Prostate gland (tissue), 2 donors: Measurements from ENCODE around the gene CENPI.

Experiments used
- POLR2A ChIP-seq: fragments of 450-650 bp; IDR thresholded peaks from one replicate; pipeline ENCODE4 v1.6.1; 2016; ENCODE audit warnings: antibody characterized with exemption, mild to moderate bottlenecking
- POLR2AphosphoS5 ChIP-seq: sonication (generic); formaldehyde crosslinking; IDR thresholded peaks from one replicate; pipeline ENCODE4 v1.6.1; 2017; ENCODE audit warnings: antibody characterized with exemption
- TF ChIP-seq, protein P1 (sequence below), 4 experiments: fragments of 200-600 bp in 2 of 4; fragments of 450-650 bp in 2 of 4; sonication (generic) in 2 of 4; IDR thresholded peaks; 1 replicate in 3 of 4; 2 replicates in 1 of 4; pipeline ENCODE4 v1.5.1; 2016 to 2019; ENCODE audit warnings: antibody characterized with exemption in 4 of 4, mild to moderate bottlenecking in 2 of 4, moderate library complexity in 2 of 4

- TF ChIP-seq, protein P1, sequence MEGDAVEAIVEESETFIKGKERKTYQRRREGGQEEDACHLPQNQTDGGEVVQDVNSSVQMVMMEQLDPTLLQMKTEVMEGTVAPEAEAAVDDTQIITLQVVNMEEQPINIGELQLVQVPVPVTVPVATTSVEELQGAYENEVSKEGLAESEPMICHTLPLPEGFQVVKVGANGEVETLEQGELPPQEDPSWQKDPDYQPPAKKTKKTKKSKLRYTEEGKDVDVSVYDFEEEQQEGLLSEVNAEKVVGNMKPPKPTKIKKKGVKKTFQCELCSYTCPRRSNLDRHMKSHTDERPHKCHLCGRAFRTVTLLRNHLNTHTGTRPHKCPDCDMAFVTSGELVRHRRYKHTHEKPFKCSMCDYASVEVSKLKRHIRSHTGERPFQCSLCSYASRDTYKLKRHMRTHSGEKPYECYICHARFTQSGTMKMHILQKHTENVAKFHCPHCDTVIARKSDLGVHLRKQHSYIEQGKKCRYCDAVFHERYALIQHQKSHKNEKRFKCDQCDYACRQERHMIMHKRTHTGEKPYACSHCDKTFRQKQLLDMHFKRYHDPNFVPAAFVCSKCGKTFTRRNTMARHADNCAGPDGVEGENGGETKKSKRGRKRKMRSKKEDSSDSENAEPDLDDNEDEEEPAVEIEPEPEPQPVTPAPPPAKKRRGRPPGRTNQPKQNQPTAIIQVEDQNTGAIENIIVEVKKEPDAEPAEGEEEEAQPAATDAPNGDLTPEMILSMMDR (IDR thresholded peaks at IDR 0.05), result no peak
- TF ChIP-seq POLR2AphosphoS5 (no peak), POLR2A (no peak)
Observed at GRCh38 chrX:101062176-101062575, 35.8 kb upstream of the CENPI start.
